ENCODE results near the gene PTPRD.

PTPRD gene

GRCh38 chr9:8905731-8906130 lies 1707.1 kb downstream of the PTPRD start:
- DNase-seq (ENCODE audit: low read depth, low spot score) = no peak

- DNase-seq (ENCODE audit: low read depth, low spot score) = no peak
These were observed 1707.9 kb downstream of the PTPRD start for GRCh38 chr9:8904771-8905515.

- DNase-seq (ENCODE audit: low read depth, low spot score) = no peak
These were observed 1709.7 kb downstream of the PTPRD start for GRCh38 chr9:8903077-8903476.

GRCh38 chr9:8901146-8901545 lies 1711.7 kb downstream of the PTPRD start:
- no peak for DNase-seq (ENCODE audit: low read depth, low spot score)

- no peak for DNase-seq (ENCODE audit: low read depth, low spot score)
These were observed 1713.3 kb downstream of the PTPRD start for GRCh38 chr9:8899511-8899910.

GRCh38 chr9:8895861-8896224 lies 1717.0 kb downstream of the PTPRD start:
- DNase-seq (ENCODE audit: low read depth, low spot score) = peak; percentile 20

GRCh38 chr9:8895106-8895860 lies 1717.5 kb downstream of the PTPRD start:
- no peak for DNase-seq (ENCODE audit: low read depth, low spot score)

GRCh38 chr9:8890695-8891094 lies 1722.1 kb downstream of the PTPRD start:
- DNase-seq (ENCODE audit: low read depth, low spot score) = no peak

GRCh38 chr9:8889100-8889499 lies 1723.7 kb downstream of the PTPRD start:
- DNase-seq (ENCODE audit: low read depth, low spot score) = no peak

- no peak for DNase-seq (ENCODE audit: low read depth, low spot score)
These were observed 1724.2 kb downstream of the PTPRD start for GRCh38 chr9:8888591-8888990.

GRCh38 chr9:8887369-8887768 lies 1725.4 kb downstream of the PTPRD start:
- DNase-seq (ENCODE audit: low read depth, low spot score) = no peak

- no peak for DNase-seq (ENCODE audit: low read depth, low spot score)
These were observed 1729.5 kb downstream of the PTPRD start for GRCh38 chr9:8883321-8883720.

GRCh38 chr9:8880060-8880459 lies 1732.7 kb downstream of the PTPRD start:
- no peak for DNase-seq (ENCODE audit: low read depth, low spot score)

- DNase-seq (ENCODE audit: low read depth, low spot score) = no peak
These were observed 1733.5 kb downstream of the PTPRD start for GRCh38 chr9:8879284-8879683.

GRCh38 chr9:8877753-8878494 lies 1734.9 kb downstream of the PTPRD start:
- DNase-seq (ENCODE audit: low read depth, low spot score) = no peak

GRCh38 chr9:8876303-8876702 lies 1736.5 kb downstream of the PTPRD start:
- no peak for DNase-seq (ENCODE audit: low read depth, low spot score)

- no peak for DNase-seq (ENCODE audit: low read depth, low spot score)
These were observed 1738.3 kb downstream of the PTPRD start for GRCh38 chr9:8874482-8874881.

GRCh38 chr9:8872802-8873201 lies 1740.0 kb downstream of the PTPRD start:
- DNase-seq (ENCODE audit: low read depth, low spot score) = no peak

- no peak for DNase-seq (ENCODE audit: low read depth, low spot score)
These were observed 1740.9 kb downstream of the PTPRD start for GRCh38 chr9:8871796-8872445.

GRCh38 chr9:8871396-8871795 lies 1741.4 kb downstream of the PTPRD start:
- DNase-seq (ENCODE audit: low read depth, low spot score) = no peak

- no peak for DNase-seq (ENCODE audit: low read depth, low spot score)
These were observed 1743.0 kb downstream of the PTPRD start for GRCh38 chr9:8869812-8870211.

GRCh38 chr9:8868632-8869031 lies 1744.2 kb downstream of the PTPRD start:
- no peak for DNase-seq (ENCODE audit: low read depth, low spot score)
